ENCODE results near the gene SUPT4H1.

Gene SUPT4H1

DNA sequence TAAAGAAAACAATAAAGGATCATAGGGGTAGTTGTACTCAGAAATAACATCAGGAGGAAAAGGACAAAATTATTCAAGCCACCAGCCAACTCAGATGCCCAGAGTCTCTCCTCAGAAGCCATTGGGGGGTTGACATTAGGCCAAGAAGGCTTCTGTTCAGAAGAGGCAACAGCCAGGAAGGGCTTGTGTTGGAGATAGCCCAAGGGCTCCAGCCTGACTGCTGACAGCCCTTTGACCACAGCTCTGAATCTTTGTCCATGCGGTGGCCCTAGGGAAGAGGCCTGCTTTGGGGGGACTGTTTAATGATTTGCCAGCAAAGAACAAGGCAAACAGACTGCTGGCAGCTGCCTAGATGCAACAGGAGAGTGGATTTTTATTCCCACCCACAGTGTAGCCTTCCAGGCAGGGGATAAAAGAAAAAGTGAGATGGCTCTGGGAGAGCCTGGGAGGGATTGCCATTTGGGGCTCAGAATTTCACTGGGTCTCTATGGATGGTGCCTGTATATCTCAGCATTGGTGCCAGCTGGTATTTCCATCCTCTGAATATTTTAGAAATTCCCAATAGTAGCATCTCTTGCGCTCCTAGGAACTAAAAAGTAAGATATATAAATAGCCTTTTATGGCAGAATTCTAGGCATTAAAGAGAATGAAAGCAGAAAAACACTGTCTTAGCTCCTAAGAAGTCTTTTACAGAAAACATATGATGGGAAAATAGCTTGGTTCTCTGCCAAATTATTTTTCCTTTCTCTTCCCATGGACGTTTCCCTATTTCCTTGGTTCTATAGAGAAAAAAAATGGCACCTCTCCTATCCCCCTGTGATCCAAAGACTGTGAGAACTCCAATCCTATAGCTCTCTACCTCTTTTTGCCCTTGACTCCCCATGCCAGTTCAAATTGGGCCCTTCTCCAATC is 29.4 kb upstream of the SUPT4H1 start:
- Histone ChIP-seq H3K36me3 (ENCODE audit: control insufficient read depth in 1 of 2, insufficient read depth in 2 of 2, low read length in 2 of 2) (no peaks in the 10 kb centered on the region), H3K4me1 (ENCODE audit: control insufficient read depth in 1 of 2, insufficient read depth in 2 of 2, low read length in 2 of 2) (peaks cover 79 to 83% of the 10 kb centered on the region in 2 donors), H3K4me3 (ENCODE audit: low read depth in 1 of 2, low read length in 2 of 2) (no peak overlapping the region), H3K27me3 (ENCODE audit: control insufficient read depth in 1 of 2, insufficient read depth in 2 of 2, low read length in 2 of 2) (no peaks in the 10 kb centered on the region), H3K27ac (ENCODE audit: low read depth, low read length) (no peak overlapping the region), H3K9ac (ENCODE audit: low read depth in 1 of 2, low read length in 2 of 2) (no peak overlapping the region), H3K9me3 (ENCODE audit: control insufficient read depth in 1 of 2, low read length in 2 of 2) (no peaks in the 10 kb centered on the region)

DNA sequence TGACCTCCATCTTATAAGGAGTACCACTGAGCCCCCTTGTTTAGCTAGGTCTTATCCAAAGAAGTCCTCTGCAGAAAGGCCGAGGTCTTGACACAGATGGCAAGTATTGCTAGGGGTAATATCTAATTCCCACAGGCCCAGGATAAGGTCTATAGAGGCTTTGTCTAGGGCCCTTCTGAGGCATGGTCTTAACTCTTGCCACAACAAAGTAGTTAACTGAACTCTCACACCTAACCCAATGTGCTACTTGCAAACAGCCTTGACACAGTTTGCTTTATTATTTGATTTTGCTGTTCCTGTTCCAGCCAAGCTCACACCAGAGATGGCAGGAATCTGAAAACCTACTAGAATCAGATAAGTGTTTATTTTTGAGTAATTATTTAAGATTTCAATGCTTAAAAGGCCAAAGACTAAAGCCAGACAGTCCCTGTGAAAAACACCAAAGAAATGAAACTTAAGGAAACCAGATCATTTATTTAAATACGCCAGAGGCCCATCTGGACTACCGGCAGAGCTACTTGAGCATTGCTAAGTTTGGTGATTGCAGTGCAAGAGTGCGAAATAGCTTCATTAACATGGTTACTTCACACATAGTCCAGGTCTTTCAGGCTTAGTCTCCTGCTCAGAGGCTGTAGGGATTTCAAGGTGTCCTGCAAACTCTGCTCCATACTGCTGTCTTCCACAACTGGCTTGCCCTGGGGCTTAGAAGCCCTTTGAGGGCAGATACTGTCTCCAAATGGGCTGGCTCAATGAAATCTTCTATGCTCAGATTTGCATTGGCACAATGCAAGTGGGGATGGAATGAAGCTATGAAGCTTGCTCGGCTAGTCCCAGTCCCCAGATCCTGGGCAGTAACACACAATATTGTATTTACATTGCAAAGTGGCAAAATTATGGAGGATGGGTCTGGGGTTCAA is 28.5 kb upstream of the SUPT4H1 start:
- Histone ChIP-seq H3K9ac (ENCODE audit: low read depth in 1 of 2, low read length in 2 of 2) (no peak overlapping the region), H3K36me3 (ENCODE audit: control insufficient read depth in 1 of 2, insufficient read depth in 2 of 2, low read length in 2 of 2) (no peaks in the 10 kb centered on the region), H3K27ac (ENCODE audit: low read depth, low read length) (no peak overlapping the region), H3K9me3 (ENCODE audit: control insufficient read depth in 1 of 2, low read length in 2 of 2) (no peaks in the 10 kb centered on the region), H3K27me3 (ENCODE audit: control insufficient read depth in 1 of 2, insufficient read depth in 2 of 2, low read length in 2 of 2) (no peaks in the 10 kb centered on the region), H3K4me3 (ENCODE audit: low read depth in 1 of 2, low read length in 2 of 2) (no peak overlapping the region), H3K4me1 (ENCODE audit: control insufficient read depth in 1 of 2, insufficient read depth in 2 of 2, low read length in 2 of 2) (peaks cover 83 to 89% of the 10 kb centered on the region in 2 donors)

DNA sequence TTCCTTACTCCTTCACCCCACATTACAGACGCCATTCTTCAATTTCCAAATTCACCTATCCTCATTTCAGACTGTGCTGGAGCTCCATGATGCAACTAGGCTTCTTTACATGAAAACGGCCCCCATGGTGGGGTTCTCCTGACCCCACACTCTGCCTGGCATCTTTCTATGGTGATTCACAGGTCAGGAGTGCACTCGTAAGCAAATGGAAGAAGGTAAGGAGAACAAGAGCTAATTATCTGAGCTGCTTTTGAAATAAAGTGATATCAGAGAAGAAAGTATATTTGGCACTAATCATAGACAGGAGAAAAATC is 27.5 kb upstream of the SUPT4H1 start:
- H3K27me3 ChIP-seq (ENCODE audit: control insufficient read depth in 1 of 2, insufficient read depth in 2 of 2, low read length in 2 of 2): no peaks in the 10 kb centered on the region

DNA sequence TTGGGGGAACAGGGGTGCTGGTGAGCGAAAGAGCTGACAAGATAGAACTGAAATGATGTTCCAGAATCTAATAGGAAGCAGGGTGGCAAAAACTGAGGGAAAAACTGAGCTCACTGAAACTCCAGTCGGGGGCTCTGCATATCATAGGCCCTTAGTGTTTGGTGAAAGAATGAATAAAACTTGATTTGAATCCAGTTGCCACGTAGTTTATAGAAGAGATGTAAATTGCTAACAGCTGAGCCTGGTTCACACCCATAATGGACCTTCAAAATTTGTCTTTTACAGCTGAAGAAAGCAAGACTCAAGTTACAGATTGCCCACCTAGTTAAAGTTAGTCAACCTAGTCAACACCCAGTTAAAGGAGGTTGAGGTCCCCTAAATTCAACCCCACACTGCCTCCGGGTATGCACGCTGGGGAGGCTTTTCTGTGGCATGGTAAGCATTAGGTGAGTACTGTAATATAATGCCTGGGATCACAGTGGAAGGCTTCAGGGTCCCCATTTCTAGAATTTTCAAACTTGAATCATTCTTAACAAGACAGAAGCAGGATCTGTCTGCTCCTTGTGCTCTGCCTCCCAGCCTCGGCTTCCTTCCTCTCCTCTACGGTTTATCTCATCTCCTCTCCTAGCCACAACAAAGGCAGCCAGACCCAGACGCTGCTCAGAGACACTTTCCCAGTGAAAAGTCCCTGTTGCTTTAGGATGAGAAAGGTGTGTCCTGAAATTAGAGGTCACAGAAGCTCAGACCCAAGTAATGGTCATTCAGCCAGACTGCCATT is 26.9 kb upstream of the SUPT4H1 start:
- H3K27ac ChIP-seq (ENCODE audit: low read depth, low read length): no peak overlapping the region

More for the DNA sequence above, 27.5 kb upstream of the SUPT4H1 start:
- peaks cover 84 to 89% of the 10 kb centered on the region in 2 donors for H3K4me1 ChIP-seq (ENCODE audit: control insufficient read depth in 1 of 2, insufficient read depth in 2 of 2, low read length in 2 of 2)
- H3K36me3 ChIP-seq (ENCODE audit: control insufficient read depth in 1 of 2, insufficient read depth in 2 of 2, low read length in 2 of 2): no peaks in the 10 kb centered on the region
- H3K27ac ChIP-seq (ENCODE audit: low read depth, low read length): no peak overlapping the region
- no peak overlapping the region for H3K4me3 ChIP-seq (ENCODE audit: low read depth in 1 of 2, low read length in 2 of 2)
- H3K9ac ChIP-seq (ENCODE audit: low read depth in 1 of 2, low read length in 2 of 2): no peak overlapping the region
- H3K9me3 ChIP-seq (ENCODE audit: control insufficient read depth in 1 of 2, low read length in 2 of 2): no peaks in the 10 kb centered on the region

DNA sequence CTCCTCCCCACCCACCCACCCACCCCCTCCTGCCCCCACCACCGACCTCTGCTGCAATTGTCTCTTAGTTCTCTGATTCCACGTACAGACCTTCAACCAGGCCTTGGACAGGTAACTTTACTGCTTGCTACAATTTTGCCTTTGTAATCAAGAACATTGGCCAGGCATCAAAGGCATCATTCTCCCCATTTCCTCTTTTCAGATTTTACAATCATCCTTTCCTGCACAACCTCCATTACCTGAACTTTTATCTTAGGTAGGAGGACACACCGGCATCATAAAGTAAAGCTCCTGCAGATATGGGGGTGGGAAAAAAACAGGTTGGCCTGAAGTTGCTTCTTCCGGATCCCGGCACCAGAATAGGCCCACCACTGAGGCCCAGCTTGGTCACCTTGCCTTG is 25.7 kb upstream of the SUPT4H1 start:
- no peaks in the 10 kb centered on the region for H3K27me3 ChIP-seq (ENCODE audit: control insufficient read depth in 1 of 2, insufficient read depth in 2 of 2, low read length in 2 of 2)
- no peak overlapping the region for H3K4me3 ChIP-seq (ENCODE audit: low read depth in 1 of 2, low read length in 2 of 2)
- H3K9me3 ChIP-seq (ENCODE audit: control insufficient read depth in 1 of 2, low read length in 2 of 2): no peaks in the 10 kb centered on the region
- H3K27ac ChIP-seq (ENCODE audit: low read depth, low read length): no peak overlapping the region
- H3K9ac ChIP-seq (ENCODE audit: low read depth in 1 of 2, low read length in 2 of 2): no peak overlapping the region
- H3K4me1 ChIP-seq (ENCODE audit: control insufficient read depth in 1 of 2, insufficient read depth in 2 of 2, low read length in 2 of 2): peaks cover 69 to 75% of the 10 kb centered on the region in 2 donors
- peaks cover 0 to 7% of the 10 kb centered on the region in 2 donors for H3K36me3 ChIP-seq (ENCODE audit: control insufficient read depth in 1 of 2, insufficient read depth in 2 of 2, low read length in 2 of 2)

More for the DNA sequence above, 26.9 kb upstream of the SUPT4H1 start:
- Histone ChIP-seq H3K27me3 (ENCODE audit: control insufficient read depth in 1 of 2, insufficient read depth in 2 of 2, low read length in 2 of 2) (no peaks in the 10 kb centered on the region), H3K4me3 (ENCODE audit: low read depth in 1 of 2, low read length in 2 of 2) (no peak overlapping the region), H3K36me3 (ENCODE audit: control insufficient read depth in 1 of 2, insufficient read depth in 2 of 2, low read length in 2 of 2) (no peaks in the 10 kb centered on the region), H3K9ac (ENCODE audit: low read depth in 1 of 2, low read length in 2 of 2) (no peak overlapping the region), H3K4me1 (ENCODE audit: control insufficient read depth in 1 of 2, insufficient read depth in 2 of 2, low read length in 2 of 2) (peaks cover 79 to 83% of the 10 kb centered on the region in 2 donors), H3K9me3 (ENCODE audit: control insufficient read depth in 1 of 2, low read length in 2 of 2) (no peaks in the 10 kb centered on the region)

DNA sequence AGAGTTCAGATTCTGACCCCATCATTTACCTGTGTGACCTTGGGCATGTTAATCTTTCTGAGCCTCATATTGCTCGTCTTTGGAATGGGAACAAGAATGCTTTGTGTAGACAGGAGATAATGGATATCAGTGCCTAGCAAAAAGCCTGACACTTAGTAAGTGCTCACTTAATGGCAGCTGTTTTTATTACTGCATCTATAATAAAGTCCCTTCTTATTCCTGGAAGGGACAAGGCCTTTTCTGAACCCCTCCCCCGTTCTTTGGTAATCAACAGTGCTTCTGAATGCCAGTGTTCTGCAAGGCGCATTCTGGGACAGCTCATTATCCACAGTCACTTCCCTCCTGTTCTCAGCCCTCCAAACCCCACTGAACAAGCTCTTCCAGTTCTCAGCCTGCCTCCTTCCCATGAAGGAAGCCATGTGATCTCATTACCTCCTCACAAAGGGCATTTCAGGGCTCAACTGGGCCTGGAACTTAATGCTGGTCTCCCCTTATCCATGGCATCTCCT is 25.1 kb upstream of the SUPT4H1 start:
- Histone ChIP-seq H3K4me1 (ENCODE audit: control insufficient read depth in 1 of 2, insufficient read depth in 2 of 2, low read length in 2 of 2) (peaks cover 69 to 75% of the 10 kb centered on the region in 2 donors), H3K9ac (ENCODE audit: low read depth in 1 of 2, low read length in 2 of 2) (no peak overlapping the region), H3K27ac (ENCODE audit: low read depth, low read length) (no peak overlapping the region), H3K36me3 (ENCODE audit: control insufficient read depth in 1 of 2, insufficient read depth in 2 of 2, low read length in 2 of 2) (peaks cover 5 to 11% of the 10 kb centered on the region in 2 donors), H3K9me3 (ENCODE audit: control insufficient read depth in 1 of 2, low read length in 2 of 2) (no peaks in the 10 kb centered on the region), H3K4me3 (ENCODE audit: low read depth in 1 of 2, low read length in 2 of 2) (peak overlapping the region in 1 of 2 donors; percentile 9), H3K27me3 (ENCODE audit: control insufficient read depth in 1 of 2, insufficient read depth in 2 of 2, low read length in 2 of 2) (no peaks in the 10 kb centered on the region)

DNA sequence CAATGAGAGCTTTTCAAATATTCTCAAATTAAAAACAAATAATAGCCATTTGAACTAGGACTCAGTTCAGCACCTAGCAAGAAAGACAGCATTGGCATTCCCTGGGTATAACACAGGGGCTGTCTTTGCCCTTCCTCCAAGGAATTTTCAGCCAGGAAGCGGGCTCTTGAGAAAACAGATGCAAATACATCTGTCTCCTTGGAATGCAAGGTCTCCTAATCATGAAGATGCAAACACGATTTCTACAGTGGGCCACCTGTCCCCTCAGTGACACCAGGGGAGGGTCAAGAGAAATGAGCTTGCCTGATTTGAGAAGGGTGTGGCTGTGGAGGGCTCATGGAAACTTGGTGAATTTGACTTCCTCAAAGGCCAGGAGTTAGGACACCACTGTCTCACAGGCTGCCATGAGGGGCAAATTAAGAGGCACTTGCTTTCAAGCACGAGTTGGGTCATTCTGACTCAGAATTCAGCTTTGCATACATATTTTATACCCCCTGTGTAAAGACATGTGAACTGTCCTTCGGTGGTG is 24.5 kb upstream of the SUPT4H1 start:
- Histone ChIP-seq H3K4me1 (ENCODE audit: control insufficient read depth in 1 of 2, insufficient read depth in 2 of 2, low read length in 2 of 2) (peaks cover 65 to 75% of the 10 kb centered on the region in 2 donors), H3K27ac (ENCODE audit: low read depth, low read length) (no peak overlapping the region), H3K9me3 (ENCODE audit: control insufficient read depth in 1 of 2, low read length in 2 of 2) (no peaks in the 10 kb centered on the region), H3K9ac (ENCODE audit: low read depth in 1 of 2, low read length in 2 of 2) (no peak overlapping the region), H3K4me3 (ENCODE audit: low read depth in 1 of 2, low read length in 2 of 2) (no peak overlapping the region), H3K27me3 (ENCODE audit: control insufficient read depth in 1 of 2, insufficient read depth in 2 of 2, low read length in 2 of 2) (no peaks in the 10 kb centered on the region), H3K36me3 (ENCODE audit: control insufficient read depth in 1 of 2, insufficient read depth in 2 of 2, low read length in 2 of 2) (peaks cover 5 to 11% of the 10 kb centered on the region in 2 donors)

DNA sequence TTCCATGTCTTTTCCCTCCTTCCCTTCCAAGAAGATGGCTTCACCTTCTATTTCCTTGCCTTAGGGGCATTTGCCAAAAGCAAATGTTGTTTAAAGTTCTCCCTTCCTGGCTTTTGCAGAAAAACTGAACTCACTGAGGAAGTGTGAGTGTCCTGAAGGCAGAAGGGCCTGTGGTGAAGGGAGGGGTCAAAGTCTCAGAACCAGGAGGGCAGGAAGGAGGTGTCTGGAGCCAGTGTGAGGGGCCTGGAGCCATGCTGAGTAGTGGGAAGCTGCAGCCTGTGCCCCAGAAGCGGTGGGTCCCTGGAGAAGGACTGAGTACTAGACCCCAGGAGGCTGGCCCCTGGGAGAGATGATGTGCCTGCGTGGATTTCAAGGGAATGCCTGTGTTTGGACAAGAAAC is 23.8 kb upstream of the SUPT4H1 start:
- Histone ChIP-seq H3K27ac (ENCODE audit: low read depth, low read length) (no peak overlapping the region), H3K4me3 (ENCODE audit: low read depth in 1 of 2, low read length in 2 of 2) (peak overlapping the region; percentile 24 to 33), H3K9ac (ENCODE audit: low read depth in 1 of 2, low read length in 2 of 2) (peak overlapping the region; percentile 9 to 19), H3K4me1 (ENCODE audit: control insufficient read depth in 1 of 2, insufficient read depth in 2 of 2, low read length in 2 of 2) (peaks cover 65 to 75% of the 10 kb centered on the region in 2 donors), H3K27me3 (ENCODE audit: control insufficient read depth in 1 of 2, insufficient read depth in 2 of 2, low read length in 2 of 2) (no peaks in the 10 kb centered on the region), H3K36me3 (ENCODE audit: control insufficient read depth in 1 of 2, insufficient read depth in 2 of 2, low read length in 2 of 2) (peaks cover 5 to 11% of the 10 kb centered on the region in 2 donors), H3K9me3 (ENCODE audit: control insufficient read depth in 1 of 2, low read length in 2 of 2) (no peaks in the 10 kb centered on the region)

DNA sequence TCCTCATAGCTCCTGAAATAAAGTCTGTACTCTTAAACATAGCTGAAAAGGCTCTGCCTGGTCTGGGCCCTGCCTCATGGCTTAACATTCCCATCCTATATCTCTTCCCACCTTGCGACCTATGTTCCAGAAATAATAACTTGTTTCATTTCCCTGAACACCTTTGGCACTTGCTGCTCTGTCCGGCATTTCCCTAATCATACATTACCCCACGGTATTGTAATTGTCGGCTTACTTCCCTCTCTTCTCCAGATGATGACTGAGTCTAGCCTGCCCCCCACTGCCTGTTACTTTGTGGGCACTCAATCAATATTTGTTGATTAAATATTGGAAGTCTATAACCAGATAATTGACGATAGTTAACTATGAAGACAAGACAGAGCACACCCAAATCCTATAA is 23.3 kb upstream of the SUPT4H1 start:
- H3K36me3 ChIP-seq (ENCODE audit: control insufficient read depth in 1 of 2, insufficient read depth in 2 of 2, low read length in 2 of 2): peaks cover 9 to 11% of the 10 kb centered on the region in 2 donors
- H3K27ac ChIP-seq (ENCODE audit: low read depth, low read length): no peak overlapping the region
- no peaks in the 10 kb centered on the region for H3K9me3 ChIP-seq (ENCODE audit: control insufficient read depth in 1 of 2, low read length in 2 of 2)
- H3K4me1 ChIP-seq (ENCODE audit: control insufficient read depth in 1 of 2, insufficient read depth in 2 of 2, low read length in 2 of 2): peaks cover 68 to 75% of the 10 kb centered on the region in 2 donors
- no peak overlapping the region for H3K9ac ChIP-seq (ENCODE audit: low read depth in 1 of 2, low read length in 2 of 2)
- H3K4me3 ChIP-seq (ENCODE audit: low read depth in 1 of 2, low read length in 2 of 2): peak overlapping the region; percentile 24 to 33
- no peaks in the 10 kb centered on the region for H3K27me3 ChIP-seq (ENCODE audit: control insufficient read depth in 1 of 2, insufficient read depth in 2 of 2, low read length in 2 of 2)
